Keratinocyte (primary cell): ENCODE data around the gene ACTL10. TPM values are rescaled to one million over a fixed set of nuclear protein-coding genes. Genes with fewer than 3 reads are reported as not detected.
"Not testable (repeated sequence)": the region's sequence is repeated elsewhere in the genome, so short reads cannot be mapped to it uniquely, and the experiment has no call there.

Experiments
- DNase-seq: peaks from one replicate; pipeline ENCODE4 v3.0.0-alpha.2; 2011; ENCODE audit warnings: low read depth, missing footprints, low spot score
- FAIRE-seq: peaks from 2 replicates; lab custom pipeline; 2011; peaks lifted over from hg19 to GRCh38; lab: Jason Lieb, UNC
- H2AFZ ChIP-seq: 2 replicates; pipeline ENCODE4 v1.6.0; 2012; ENCODE audit warnings: low read length, control low read depth, inconsistent platforms; ENCODE audit not compliant: control insufficient read depth
- H3K27ac ChIP-seq: 2 replicates; pipeline ENCODE4 v1.5.1; 2011; ENCODE audit warnings: low read length; ENCODE audit not compliant: control insufficient read depth, insufficient read depth
- H3K27me3 ChIP-seq: 3 replicates; pipeline ENCODE4 v1.6.0; 2011; ENCODE audit warnings: low read length; ENCODE audit not compliant: control insufficient read depth, insufficient read depth; ENCODE audit errors: extremely low read depth
- H3K36me3 ChIP-seq, 2 experiments: 2 replicates in 1 of 2; 3 replicates in 1 of 2; pipeline ENCODE4 v1.5.1; 2011; ENCODE audit warnings: low read length in 2 of 2, mild to moderate bottlenecking in 1 of 2; ENCODE audit not compliant: control insufficient read depth in 2 of 2, insufficient read depth in 2 of 2; ENCODE audit errors: extremely low read depth in 1 of 2
- H3K4me1 ChIP-seq: 3 replicates; pipeline ENCODE4 v1.5.1; 2011; ENCODE audit warnings: low read length; ENCODE audit not compliant: control insufficient read depth, insufficient read depth; ENCODE audit errors: extremely low read depth
- H3K4me2 ChIP-seq: 3 replicates; pipeline ENCODE4 v1.6.0; 2011; ENCODE audit warnings: low read depth, low read length; ENCODE audit not compliant: control insufficient read depth, insufficient read depth; ENCODE audit errors: extremely low read depth
- H3K4me3 ChIP-seq, 3 experiments: fragments of 200-600 bp in 1 of 3; sonication (generic) in 1 of 3; 2 replicates in 2 of 3; 3 replicates in 1 of 3; pipeline ENCODE4 v1.5.1; 2011 to 2016; ENCODE audit warnings: low read length in 3 of 3, mild to moderate bottlenecking in 3 of 3, control low read depth in 2 of 3, inconsistent platforms in 1 of 3, low read depth in 1 of 3, mixed read lengths in 1 of 3, mixed run types in 1 of 3, moderate library complexity in 1 of 3; ENCODE audit not compliant: control insufficient read depth in 2 of 3, insufficient read depth in 2 of 3; ENCODE audit errors: extremely low read depth in 1 of 3
- H3K79me2 ChIP-seq: 2 replicates; pipeline ENCODE4 v1.6.0; 2012; ENCODE audit warnings: low read length; ENCODE audit not compliant: control insufficient read depth, insufficient read depth
- H3K9ac ChIP-seq: 3 replicates; pipeline ENCODE4 v1.6.0; 2011; ENCODE audit warnings: low read length; ENCODE audit not compliant: control insufficient read depth, insufficient read depth; ENCODE audit errors: extremely low read depth
- H3K9me1 ChIP-seq: 3 replicates; pipeline ENCODE4 v1.6.0; 2011; ENCODE audit warnings: low read length; ENCODE audit not compliant: control insufficient read depth, insufficient read depth; ENCODE audit errors: extremely low read depth
- H3K9me3 ChIP-seq: 2 replicates; pipeline ENCODE4 v1.5.1; 2012; ENCODE audit warnings: low read depth, low read length; ENCODE audit not compliant: control insufficient read depth
- H4K20me1 ChIP-seq: 3 replicates; pipeline ENCODE4 v1.6.0; 2011; ENCODE audit warnings: low read length; ENCODE audit not compliant: control insufficient read depth, insufficient read depth; ENCODE audit errors: extremely low read depth
- EZH2 ChIP-seq: IDR thresholded peaks from one replicate; pipeline ENCODE4 v1.6.1; 2012; ENCODE audit warnings: inconsistent platforms, mild to moderate bottlenecking, low read length, moderate library complexity
- dilution Hi-C: fragments of 300-500 bp; cut with MboI; formaldehyde crosslinking; loops from one replicate; pipeline ENCODE4 v1.7.0; 2020; ENCODE audit warnings: low sequenced_read_pairs; ENCODE audit not compliant: extremely low pct_ligation_motif_present
- polyA plus RNA-seq, 5 experiments: library from polyadenylated mRNA; depleted of rRNA in 3 of 5; stranded (reverse) in 3 of 5; stranded (forward) in 1 of 5; unstranded in 1 of 5; fragments of >200 nt; gene quantifications; 1 replicate in 1 of 5; 2 replicates in 3 of 5; 3 replicates in 1 of 5; pipeline versions ENCODE4 v1.2.1 to v1.2.3, GENCODE V29; 2011 to 2012; ENCODE audit warnings: missing spikeins in 2 of 5, low read depth in 1 of 5, low replicate concordance in 1 of 5
- TF ChIP-seq, protein P1 (sequence below), 3 experiments: IDR thresholded peaks in 1 of 3; conservative IDR thresholded peaks in 1 of 3; optimal IDR thresholded peaks in 1 of 3; 2 replicates in 2 of 3; 3 replicates in 1 of 3; pipeline versions ENCODE3 to v1.5.1; 2011; ENCODE audit warnings: low read length in 3 of 3, mild to moderate bottlenecking in 3 of 3, moderate library complexity in 2 of 3, control low read depth in 1 of 3, inconsistent platforms in 1 of 3; ENCODE audit not compliant: insufficient read depth in 2 of 3; ENCODE audit errors: extremely low read depth in 1 of 3

The ACTL10 gene
- polyA plus RNA-seq, 1 donor (not counting 4 experiments of a cell fraction or from before 2014, with no cell fraction given), result 0.28 TPM

DNA sequence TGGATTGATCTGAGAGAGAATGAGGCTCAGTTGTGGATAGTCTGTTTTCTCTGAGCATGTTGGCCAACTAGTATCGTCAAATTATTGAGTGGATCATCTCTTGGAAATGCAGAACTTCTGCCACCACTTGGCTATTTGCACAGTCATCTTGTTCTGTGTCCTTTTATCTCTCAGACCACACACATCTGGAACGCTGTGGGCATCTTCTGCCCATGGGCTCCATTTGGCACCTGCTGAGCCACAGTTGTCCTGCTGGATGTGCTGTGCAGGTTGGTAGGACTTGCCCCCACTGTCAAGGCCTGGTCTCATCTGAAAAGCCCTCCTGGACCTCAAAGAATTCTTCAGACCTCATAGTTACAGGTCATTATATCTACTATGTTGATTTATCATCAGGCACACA lies 21.3 kb upstream of the ACTL10 start:
- Histone ChIP-seq H3K9ac (no peak overlapping the region), H2AFZ (no peak overlapping the region), H3K9me3 (no peaks in the 10 kb centered on the region), H3K27ac (no peak overlapping the region), H3K9me1 (peaks cover 7% of the 10 kb centered on the region), H3K4me2 (no peak overlapping the region), H3K27me3 (no peaks in the 10 kb centered on the region), H3K79me2 (no peaks in the 10 kb centered on the region), H3K36me3 (peaks cover 5 to 18% of the 10 kb centered on the region in 2 experiments), H3K4me3 (no peak overlapping the region), H3K4me1 (peaks cover 19% of the 10 kb centered on the region), H4K20me1 (peaks cover 3% of the 10 kb centered on the region)
- dilution Hi-C loops, result no loop called here
- no peak for TF ChIP-seq EZH2
- TF ChIP-seq, protein P1, sequence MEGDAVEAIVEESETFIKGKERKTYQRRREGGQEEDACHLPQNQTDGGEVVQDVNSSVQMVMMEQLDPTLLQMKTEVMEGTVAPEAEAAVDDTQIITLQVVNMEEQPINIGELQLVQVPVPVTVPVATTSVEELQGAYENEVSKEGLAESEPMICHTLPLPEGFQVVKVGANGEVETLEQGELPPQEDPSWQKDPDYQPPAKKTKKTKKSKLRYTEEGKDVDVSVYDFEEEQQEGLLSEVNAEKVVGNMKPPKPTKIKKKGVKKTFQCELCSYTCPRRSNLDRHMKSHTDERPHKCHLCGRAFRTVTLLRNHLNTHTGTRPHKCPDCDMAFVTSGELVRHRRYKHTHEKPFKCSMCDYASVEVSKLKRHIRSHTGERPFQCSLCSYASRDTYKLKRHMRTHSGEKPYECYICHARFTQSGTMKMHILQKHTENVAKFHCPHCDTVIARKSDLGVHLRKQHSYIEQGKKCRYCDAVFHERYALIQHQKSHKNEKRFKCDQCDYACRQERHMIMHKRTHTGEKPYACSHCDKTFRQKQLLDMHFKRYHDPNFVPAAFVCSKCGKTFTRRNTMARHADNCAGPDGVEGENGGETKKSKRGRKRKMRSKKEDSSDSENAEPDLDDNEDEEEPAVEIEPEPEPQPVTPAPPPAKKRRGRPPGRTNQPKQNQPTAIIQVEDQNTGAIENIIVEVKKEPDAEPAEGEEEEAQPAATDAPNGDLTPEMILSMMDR (optimal IDR thresholded peaks at IDR 0.05 in 1 of 3, IDR thresholded peaks at IDR 0.05 in 1 of 3, conservative IDR thresholded peaks at IDR 0.05 in 1 of 3; ENCODE audit: extremely low read depth in 1 of 3, insufficient read depth in 2 of 3, low read length in 3 of 3), result no peak
- FAIRE-seq (no peak), DNase-seq (no peak)

DNA sequence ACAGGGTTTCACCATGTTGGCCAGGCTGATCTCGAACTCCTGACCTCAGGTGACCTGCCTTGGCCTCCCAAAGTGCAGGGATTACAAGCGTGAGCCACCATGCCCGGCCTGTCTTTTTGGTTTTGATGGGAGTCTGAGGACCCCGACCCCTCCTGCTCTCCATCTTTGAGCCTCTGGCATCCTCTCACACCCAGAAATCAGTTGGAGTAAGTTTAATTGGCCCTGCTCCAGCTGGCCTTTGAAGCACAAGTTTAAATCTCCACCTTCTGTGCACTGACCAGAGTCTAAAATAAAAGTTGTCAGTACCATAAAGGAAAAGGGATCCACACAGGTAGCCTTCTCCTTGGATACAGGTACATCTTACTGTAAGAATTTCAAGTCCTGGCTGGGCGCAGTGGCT lies 20.6 kb upstream of the ACTL10 start:
- dilution Hi-C loops, result no loop called here
- no peak for TF ChIP-seq EZH2
- TF ChIP-seq, protein P1 (optimal IDR thresholded peaks at IDR 0.05 in 1 of 3, IDR thresholded peaks at IDR 0.05 in 1 of 3, conservative IDR thresholded peaks at IDR 0.05 in 1 of 3; ENCODE audit: extremely low read depth in 1 of 3, insufficient read depth in 2 of 3, low read length in 3 of 3), result no peak
- Histone ChIP-seq H3K79me2 (no peaks in the 10 kb centered on the region), H3K9ac (no peak overlapping the region), H3K27ac (no peak overlapping the region), H3K9me1 (peaks cover 7% of the 10 kb centered on the region), H3K27me3 (no peaks in the 10 kb centered on the region), H3K36me3 (peaks cover 5 to 14% of the 10 kb centered on the region in 2 experiments), H3K4me3 (no peak overlapping the region), H3K4me2 (no peak overlapping the region), H2AFZ (no peak overlapping the region), H3K9me3 (no peaks in the 10 kb centered on the region), H4K20me1 (peaks cover 3% of the 10 kb centered on the region), H3K4me1 (peaks cover 26% of the 10 kb centered on the region)
- DNase-seq, result no peak
- no peak for FAIRE-seq

DNA sequence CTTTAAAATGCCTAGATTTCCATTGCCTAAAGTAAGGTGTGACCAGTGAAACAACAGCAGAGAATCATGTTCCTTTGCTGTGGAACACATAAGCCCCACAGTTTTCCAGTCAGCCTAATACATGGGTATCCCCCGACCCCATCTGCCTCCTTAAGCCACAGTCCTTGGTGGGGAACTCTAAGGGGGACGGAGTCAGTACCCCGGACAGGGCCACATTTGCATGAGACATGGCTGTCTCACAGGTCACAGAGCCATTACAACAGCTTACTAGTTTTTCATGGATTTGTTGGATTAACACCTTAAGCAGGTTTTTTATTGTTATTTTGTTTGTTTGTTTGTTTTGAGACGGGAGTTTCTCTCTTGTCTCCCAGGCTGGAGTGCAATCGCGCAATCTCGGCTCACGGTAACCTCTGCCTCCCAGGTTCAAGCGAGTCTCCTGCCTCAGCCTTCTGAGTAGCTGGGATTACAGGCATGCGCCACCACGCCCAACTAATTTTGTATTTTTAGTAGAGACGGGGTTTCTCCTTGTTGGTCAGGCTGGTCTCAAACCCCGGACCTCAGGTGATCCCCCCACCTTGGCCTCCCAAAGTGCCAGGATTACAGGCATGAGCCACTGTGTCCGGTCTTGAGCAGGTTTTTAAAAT lies 19.7 kb upstream of the ACTL10 start:
- not testable (repeated sequence) for H3K9ac ChIP-seq

More for the DNA sequence above, 19.7 kb upstream of the ACTL10 start:
- dilution Hi-C loops, H3K27ac ChIP-seq, H4K20me1 ChIP-seq, H3K4me3 ChIP-seq, H2AFZ ChIP-seq, H3K9me3 ChIP-seq, H3K79me2 ChIP-seq, FAIRE-seq, DNase-seq, H3K9me1 ChIP-seq, H3K27me3 ChIP-seq: not testable (repeated sequence)
- peaks cover 5 to 13% of the 10 kb centered on the region in 2 experiments for H3K36me3 ChIP-seq
- peaks cover 28% of the 10 kb centered on the region for H3K4me1 ChIP-seq
- peak overlapping the region; percentile 61 for H3K4me2 ChIP-seq
